HepG2 (cell line): Measurements from ENCODE around the gene HIC1. TPM values are rescaled to one million over a fixed set of nuclear protein-coding genes. Genes with fewer than 3 reads are reported as not detected.

Experiments
- GLMP ChIP-seq: sonication (generic); formaldehyde crosslinking; IDR thresholded peaks from 2 replicates; pipeline ENCODE4 v1.9.0; 2021; ENCODE audit warnings: missing genetic modification reagents, mild to moderate bottlenecking, borderline replicate concordance
- MAX ChIP-seq: IDR thresholded peaks from 2 replicates; pipeline ENCODE4 v1.6.1; 2012; ENCODE audit warnings: inconsistent platforms
- MTA1 ChIP-seq: sonication (generic); formaldehyde crosslinking; IDR thresholded peaks from 2 replicates; pipeline ENCODE4 v1.4.0; 2020; ENCODE audit warnings: missing genetic modification reagents, mild to moderate bottlenecking, borderline replicate concordance
- NCOA2 ChIP-seq: sonication (generic); formaldehyde crosslinking; IDR thresholded peaks from 2 replicates; pipeline ENCODE4 v1.8.0; 2022; ENCODE audit warnings: inconsistent platforms
- NFYC ChIP-seq: IDR thresholded peaks from 2 replicates; pipeline ENCODE4 v1.6.1; 2016; ENCODE audit warnings: missing genetic modification reagents, missing compliant biosample characterization
- NPAS2 ChIP-seq: sonication (generic); formaldehyde crosslinking; IDR thresholded peaks from 2 replicates; pipeline ENCODE4 v1.8.0; 2022; ENCODE audit warnings: mild to moderate bottlenecking, missing genetic modification reagents, borderline replicate concordance
- TBP ChIP-seq: sonication (generic); formaldehyde crosslinking; IDR thresholded peaks from 2 replicates; pipeline ENCODE4 v1.5.0; 2020; ENCODE audit warnings: missing genetic modification reagents
- USF2 ChIP-seq, 2 experiments: sonication (generic) in 1 of 2; formaldehyde crosslinking in 1 of 2; IDR thresholded peaks; 2 replicates each; pipeline versions ENCODE4 v1.5.1 to v1.6.1; 2011 to 2020; ENCODE audit warnings: borderline replicate concordance in 1 of 2, low read depth in 1 of 2, low read length in 1 of 2, mild to moderate bottlenecking in 1 of 2, missing genetic modification reagents in 1 of 2, moderate library complexity in 1 of 2
- YY1 ChIP-seq: IDR thresholded peaks from 2 replicates; pipeline ENCODE4 v1.6.1; 2011; ENCODE audit warnings: low read length, low read depth, moderate library complexity, mild to moderate bottlenecking; ENCODE audit not compliant: insufficient read depth, insufficient replicate concordance
- ZBTB14 ChIP-seq: sonication (generic); formaldehyde crosslinking; IDR thresholded peaks from 2 replicates; pipeline ENCODE4 v1.4.0; 2020; ENCODE audit warnings: missing genetic modification reagents
- ZBTB38 ChIP-seq: sonication (generic); formaldehyde crosslinking; IDR thresholded peaks from 2 replicates; pipeline ENCODE4 v1.5.1; 2020; ENCODE audit warnings: mild to moderate bottlenecking, missing genetic modification reagents
- ZNF503 ChIP-seq: sonication (generic); formaldehyde crosslinking; IDR thresholded peaks from 2 replicates; pipeline ENCODE4 v1.4.0; 2020; ENCODE audit warnings: missing genetic modification reagents
- ZNF576 ChIP-seq: sonication (generic); formaldehyde crosslinking; IDR thresholded peaks from 2 replicates; pipeline ENCODE4 v1.4.0; 2020; ENCODE audit warnings: mild to moderate bottlenecking, missing genetic modification reagents
- ZNF629 ChIP-seq: sonication (generic); formaldehyde crosslinking; conservative IDR thresholded peaks from 2 replicates; pipeline ENCODE4 v1.5.0; 2020; ENCODE audit warnings: missing genetic modification reagents
- ZSCAN12 ChIP-seq: sonication (generic); formaldehyde crosslinking; IDR thresholded peaks from 2 replicates; pipeline ENCODE4 v1.9.0; 2021; ENCODE audit warnings: mild to moderate bottlenecking, missing genetic modification reagents
- ZSCAN21 ChIP-seq: sonication (generic); formaldehyde crosslinking; IDR thresholded peaks from 2 replicates; pipeline ENCODE4 v1.8.0; 2022; ENCODE audit warnings: mild to moderate bottlenecking, missing genetic modification reagents, moderate library complexity, borderline replicate concordance
- polyA plus RNA-seq, 8 experiments: library from polyadenylated mRNA; depleted of rRNA in 3 of 8; stranded (reverse) in 7 of 8; unstranded in 1 of 8; fragments of >200 nt; fragmentation: Illumina TruSeq in 4 of 8; extraction: Trizol in 4 of 8; gene quantifications; 2 replicates each; pipeline versions ENCODE4 v1.2.1 to v1.2.3, GENCODE V29; 2011 to 2016; ENCODE audit warnings: low read depth in 4 of 8, missing spikeins in 1 of 8, mixed read lengths in 1 of 8; ENCODE audit not compliant: insufficient read depth in 1 of 8
- total RNA-seq, 5 experiments: library from RNA; depleted of rRNA; stranded (reverse); fragments of >200 nt; fragmentation: Illumina TruSeq; extraction: Trizol; gene quantifications; 2 replicates each; pipeline ENCODE4 v1.2.3, GENCODE V29; 2016; ENCODE audit warnings: low read depth in 1 of 5
- TF ChIP-seq, protein P1 (sequence below): sonication (generic); formaldehyde crosslinking; IDR thresholded peaks from 2 replicates; pipeline ENCODE4 v1.4.0; 2020; ENCODE audit warnings: mild to moderate bottlenecking, missing genetic modification reagents
- TF ChIP-seq, protein P2 (sequence below): sonication (generic); formaldehyde crosslinking; IDR thresholded peaks from 2 replicates; pipeline ENCODE4 v1.4.0; 2020; ENCODE audit warnings: missing genetic modification reagents; ENCODE audit errors: not compliant biosample characterization

The HIC1 gene
- total and polyA plus RNA-seq, 2 of the 13 experiments (the other 11 are each of a cell fraction or from before 2014, with no cell fraction given) = 0.04 to 0.31 TPM

DNA sequence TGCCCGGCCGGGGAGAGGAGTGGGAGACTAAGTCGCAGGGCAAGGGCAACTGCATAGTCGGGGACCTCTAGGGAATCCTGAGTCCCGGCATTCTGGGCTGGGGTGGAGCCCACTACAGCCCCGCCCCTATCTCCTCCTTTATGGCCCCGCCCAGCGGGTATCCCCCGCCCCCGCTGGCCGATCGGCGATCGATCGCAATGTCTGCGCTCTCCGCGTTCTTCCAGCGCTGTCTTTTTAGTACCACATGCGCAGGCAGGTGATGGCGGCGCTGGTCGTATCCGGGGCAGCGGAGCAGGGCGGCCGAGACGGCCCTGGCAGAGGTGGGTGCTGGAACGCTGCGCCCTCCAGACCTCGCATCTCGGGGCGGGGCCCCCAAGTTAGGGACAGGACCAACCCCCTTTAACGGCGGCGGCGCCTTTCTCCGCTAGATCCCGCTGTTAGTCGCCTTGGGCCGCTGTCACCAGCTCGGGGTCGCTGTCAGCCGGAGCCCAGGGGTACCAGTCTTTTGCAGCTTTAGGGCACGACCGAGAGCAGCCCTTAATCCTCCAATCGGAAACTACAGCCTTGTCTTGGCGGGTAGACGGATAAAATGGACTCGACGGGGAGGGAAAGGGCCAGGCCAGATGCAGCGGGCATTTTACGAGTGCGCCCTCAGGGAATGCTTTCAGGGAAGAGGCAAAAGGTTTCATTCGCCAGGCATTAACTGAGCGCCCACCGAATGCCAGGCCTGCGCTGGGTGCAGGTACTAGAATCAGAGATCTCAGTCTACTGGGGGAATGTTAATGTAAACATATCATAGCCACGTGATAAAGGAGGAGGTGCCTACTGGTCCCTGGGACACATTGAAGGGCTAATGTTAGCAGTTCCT is 24.8 kb upstream of the HIC1 start, which contains the start of gene DPH1 (continued):
- TF ChIP-seq NCOA2 (CRISPR knock-in tag) (peak; percentile 49; the same call in 1 of the 2 replicates), USF2 (IDR thresholded peaks at IDR 0.05; ENCODE audit: low read depth, low read length) (peak; percentile 79), USF2 (CRISPR knock-in tag; IDR thresholded peaks at IDR 0.05; ENCODE audit: borderline replicate concordance) (peak; percentile 84; the same call in 1 of the 2 replicates), NPAS2 (no peak), ZSCAN21 (CRISPR knock-in tag) (no peak; the same call in 1 of the 2 replicates), YY1 (peak; percentile 95), ZBTB14 (CRISPR knock-in tag) (no peak), ZBTB38 (CRISPR knock-in tag) (peak; percentile 49; the same call in 1 of the 2 replicates), MTA1 (CRISPR knock-in tag) (peak; percentile 59; the same call in 1 of the 2 replicates), NFYC (CRISPR knock-in tag) (0 out of 2 replicates have a peak, but pooled peaks have one; percentile 11), ZNF503 (CRISPR knock-in tag) (no peak), TBP (no peak), ZNF629 (CRISPR knock-in tag) (peak; percentile 33; the same call in 1 of the 2 replicates), GLMP (CRISPR knock-in tag) (no peak), MAX (peak; percentile 98), ZNF576 (CRISPR knock-in tag) (no peak), ZSCAN12 (CRISPR knock-in tag) (0 out of 2 replicates have a peak, but pooled peaks have one; percentile 66)
- TF ChIP-seq, protein P1, sequence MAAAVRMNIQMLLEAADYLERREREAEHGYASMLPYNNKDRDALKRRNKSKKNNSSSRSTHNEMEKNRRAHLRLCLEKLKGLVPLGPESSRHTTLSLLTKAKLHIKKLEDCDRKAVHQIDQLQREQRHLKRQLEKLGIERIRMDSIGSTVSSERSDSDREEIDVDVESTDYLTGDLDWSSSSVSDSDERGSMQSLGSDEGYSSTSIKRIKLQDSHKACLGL (CRISPR knock-in tag) = peak; percentile 100
- TF ChIP-seq, protein P2, sequence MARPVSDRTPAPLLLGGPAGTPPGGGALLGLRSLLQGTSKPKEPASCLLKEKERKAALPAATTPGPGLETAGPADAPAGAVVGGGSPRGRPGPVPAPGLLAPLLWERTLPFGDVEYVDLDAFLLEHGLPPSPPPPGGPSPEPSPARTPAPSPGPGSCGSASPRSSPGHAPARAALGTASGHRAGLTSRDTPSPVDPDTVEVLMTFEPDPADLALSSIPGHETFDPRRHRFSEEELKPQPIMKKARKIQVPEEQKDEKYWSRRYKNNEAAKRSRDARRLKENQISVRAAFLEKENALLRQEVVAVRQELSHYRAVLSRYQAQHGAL (CRISPR knock-in tag) = peak; percentile 56
